Activated CD8-positive, alpha-beta memory T cell treated with anti-CD3 and anti-CD28 coated beads for 36 hours (primary cell): ENCODE data around the gene P2RX4. TPM values are rescaled to one million over a fixed set of nuclear protein-coding genes. Genes with fewer than 3 reads are reported as not detected.

ENCODE experiments used
- CTCF ChIA-PET: fragments of 350-600 bp; sonication (Branson Sonifier 250); formaldehyde crosslinking; loops from one replicate; lab custom pipeline; 2021; ENCODE audit warnings: antibody characterized with exemption; lab: Charles Lee
- POLR2A ChIA-PET: fragments of 350-600 bp; sonication (Branson Sonifier 250); formaldehyde crosslinking; loops from one replicate; lab custom pipeline; 2021; ENCODE audit warnings: antibody characterized with exemption; lab: Charles Lee
- total RNA-seq, 2 experiments: library from RNA; stranded (reverse); gene quantifications; one replicate each; pipeline ENCODE4 v1.2.3, GENCODE V29; 2021

Gene P2RX4
- total RNA-seq, 2 experiments from 2014 or later = 30.7 to 35.0 TPM

DNA sequence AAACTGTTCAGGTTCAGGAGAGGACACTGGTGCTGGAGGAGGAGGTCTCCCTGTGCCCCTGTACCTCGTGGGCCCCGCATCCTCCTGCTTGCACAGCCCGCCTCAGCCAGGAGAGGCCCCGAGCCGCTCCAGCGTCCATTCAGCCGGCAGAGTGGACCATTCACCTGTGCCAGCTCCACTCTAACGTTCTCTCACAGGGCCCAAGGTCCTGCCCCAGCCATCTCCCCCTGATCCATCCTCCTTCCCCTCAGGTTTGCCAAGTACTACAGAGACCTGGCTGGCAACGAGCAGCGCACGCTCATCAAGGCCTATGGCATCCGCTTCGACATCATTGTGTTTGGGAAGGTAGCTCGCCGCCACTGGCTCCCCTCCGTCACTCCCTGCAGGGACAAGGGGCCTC, 22.2 kb downstream of the P2RX4 start:
- ChIA-PET CTCF (no interaction called here), POLR2A (no interaction called here)

DNA sequence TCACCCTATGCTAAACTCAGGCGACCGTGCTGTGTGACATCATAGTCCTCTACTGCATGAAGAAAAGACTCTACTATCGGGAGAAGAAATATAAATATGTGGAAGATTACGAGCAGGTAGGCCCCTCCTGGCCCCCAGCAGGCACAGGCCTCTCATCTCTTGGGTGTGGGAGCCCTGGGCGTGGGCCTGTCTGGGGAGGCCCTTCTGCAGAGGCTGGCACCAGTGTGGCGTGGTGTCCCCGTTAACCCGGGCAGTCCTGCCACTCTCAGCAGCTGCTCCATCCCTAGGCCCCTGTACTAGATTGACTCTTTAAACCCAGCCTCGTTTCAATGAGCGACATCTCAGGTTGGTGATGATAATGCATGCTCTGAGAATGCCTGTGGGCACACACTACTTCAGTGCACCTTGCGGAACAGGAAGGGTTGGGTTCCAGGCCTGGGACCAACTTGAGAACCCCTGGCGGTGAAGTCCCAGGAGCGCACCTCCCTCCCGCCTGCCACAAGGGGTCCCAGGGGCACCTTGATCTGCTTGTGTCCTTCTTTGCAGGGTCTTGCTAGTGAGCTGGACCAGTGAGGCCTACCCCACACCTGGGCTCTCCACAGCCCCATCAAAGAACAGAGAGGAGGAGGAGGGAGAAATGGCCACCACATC, 23.2 kb downstream of the P2RX4 start:
- ChIA-PET POLR2A (no interaction called here), CTCF (interaction anchor here (1.3 kb wide), 1 partner anchor 8 kb away, joined by 3 read pairs; no protein-coding TSS in a partner anchor)

GRCh38 chr12:121233628-121234020, 23.7 kb downstream of the P2RX4 start:
- ChIA-PET POLR2A (no interaction called here), CTCF (interaction anchor here (1.3 kb wide), 1 partner anchor 9 kb away, joined by 3 read pairs; no protein-coding TSS in a partner anchor)

DNA sequence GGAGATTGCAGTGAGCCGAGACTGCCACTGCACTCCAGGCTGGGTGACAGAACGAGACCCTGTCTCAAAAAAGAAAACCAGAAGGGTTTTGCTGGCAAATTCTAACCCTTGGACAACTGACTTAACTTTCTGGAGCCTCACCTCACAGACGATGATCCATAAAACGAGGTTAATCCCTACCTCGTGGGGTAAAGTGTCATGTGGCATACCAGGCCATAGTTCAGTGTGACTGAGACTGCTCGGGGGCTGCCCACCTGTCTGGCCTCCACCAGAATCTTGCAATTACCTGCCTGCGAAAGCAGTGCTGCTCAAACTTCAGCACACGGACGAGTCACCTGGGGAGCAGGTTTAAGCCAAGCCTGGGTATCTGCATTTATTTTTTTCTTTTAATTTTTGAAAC, 26.8 kb downstream of the P2RX4 start:
- ChIA-PET CTCF (interaction anchor here (0.6 kb wide), 1 partner anchor 30 kb away, joined by 3 read pairs; no protein-coding TSS in a partner anchor), POLR2A (interaction anchor here (0.6 to 0.7 kb wide), 2 partner anchors 253 to 431 kb away, joined by 3 to 4 read pairs; no protein-coding TSS in a partner anchor)

- ChIA-PET CTCF (interaction anchor here (1.4 kb wide), 1 partner anchor 14 kb away, joined by 3 read pairs; no protein-coding TSS in a partner anchor), POLR2A (interaction anchor here (0.7 kb wide), 1 partner anchor 254 kb away, joined by 3 read pairs; no protein-coding TSS in a partner anchor)
Observed at GRCh38 chr12:121237415-121237814, 27.5 kb downstream of the P2RX4 start.

GRCh38 chr12:121238086-121238485, 28.2 kb downstream of the P2RX4 start:
- POLR2A ChIA-PET = interaction anchor here (1.2 kb wide), 1 partner anchor 8 kb away, joined by 3 read pairs; no protein-coding TSS in a partner anchor
- CTCF ChIA-PET = interaction anchor here (1.4 to 1.5 kb wide), 2 partner anchors 14 to 205 kb away, joined by 3 to 4 read pairs; no protein-coding TSS in a partner anchor

DNA sequence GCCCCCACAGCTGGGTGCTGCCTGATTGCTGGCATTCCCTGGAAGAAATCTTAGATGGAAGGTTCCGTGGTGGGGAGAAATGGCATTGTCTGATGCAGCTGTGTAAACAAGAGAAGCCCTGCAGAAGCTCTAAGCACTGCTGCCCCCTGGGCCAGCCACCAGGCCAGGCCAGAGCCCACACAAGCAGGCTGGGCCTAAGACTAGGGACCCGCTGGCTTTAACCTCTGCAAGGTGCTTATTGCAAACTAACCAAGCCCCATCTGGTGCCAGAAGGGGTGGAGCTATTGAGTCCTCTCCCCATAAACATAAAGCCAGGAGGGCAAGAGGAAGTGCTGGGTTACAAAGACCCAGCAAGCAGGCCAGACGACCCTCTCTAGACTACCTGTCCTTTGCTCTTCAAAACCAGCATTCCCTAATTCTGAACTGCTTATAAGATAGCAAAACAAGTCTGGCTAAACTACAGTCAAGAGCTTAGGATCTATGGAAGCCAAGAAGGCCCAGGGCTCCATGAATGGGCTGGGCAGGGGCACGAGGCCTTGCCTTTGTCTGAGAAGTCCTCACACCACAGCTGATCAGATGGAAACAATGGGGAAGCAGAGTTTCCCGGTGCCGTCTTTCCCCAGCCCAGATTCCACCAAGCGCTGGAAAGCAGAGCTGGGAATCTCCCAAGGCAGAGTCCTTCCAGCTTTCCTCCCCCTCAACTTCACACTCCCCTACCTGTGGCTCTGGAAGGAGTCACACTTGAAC, 28.8 kb downstream of the P2RX4 start:
- CTCF ChIA-PET = interaction anchor here (1.5 to 1.7 kb wide), 2 partner anchors 8 to 204 kb away, joined by 4 to 11 read pairs; no protein-coding TSS in a partner anchor
- POLR2A ChIA-PET = interaction anchor here (1.2 kb wide), 1 partner anchor 9 kb away, joined by 3 read pairs; no protein-coding TSS in a partner anchor

GRCh38 chr12:121239351-121240061, 29.6 kb downstream of the P2RX4 start:
- POLR2A ChIA-PET = interaction anchor here (1.2 kb wide), 1 partner anchor 10 kb away, joined by 3 read pairs; no protein-coding TSS in a partner anchor
- CTCF ChIA-PET = interaction anchor here (1.5 to 1.7 kb wide), 2 partner anchors 9 to 204 kb away, joined by 4 to 11 read pairs; no protein-coding TSS in a partner anchor

- ChIA-PET POLR2A (no interaction called here), CTCF (interaction anchor here (1.7 kb wide), 1 partner anchor 9 kb away, joined by 11 read pairs; no protein-coding TSS in a partner anchor)
Observed at GRCh38 chr12:121240062-121240420, 30.1 kb downstream of the P2RX4 start.

DNA sequence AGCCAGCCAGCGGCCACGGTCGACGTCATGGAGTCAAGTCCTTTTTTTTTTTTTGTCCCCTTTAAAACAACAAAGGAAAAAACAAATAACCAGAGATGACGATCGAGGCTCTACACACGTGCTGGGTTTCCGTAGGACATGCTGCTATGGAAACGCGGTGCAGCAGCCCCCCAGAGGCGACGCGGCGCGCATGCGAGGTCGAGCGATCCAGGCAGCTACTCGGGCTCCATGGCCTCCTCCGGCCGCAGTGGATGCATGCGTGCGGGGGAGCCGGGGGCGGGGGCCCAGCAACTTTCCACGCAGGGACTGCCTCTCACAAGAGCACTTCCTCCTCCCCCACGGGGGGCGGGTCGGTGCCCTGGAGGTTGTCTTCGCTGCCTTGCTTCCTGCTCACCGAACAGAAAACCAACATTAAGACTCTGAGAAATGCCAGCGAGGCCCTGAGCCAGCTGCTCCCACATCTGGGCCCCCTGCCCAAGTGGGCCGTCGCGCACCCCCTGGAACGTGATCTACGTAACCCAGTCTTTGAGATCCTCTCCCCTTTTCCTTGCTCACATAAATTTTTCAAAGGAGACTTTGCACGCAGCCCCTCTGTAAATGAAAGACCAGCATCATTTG, 30.7 kb downstream of the P2RX4 start:
- ChIA-PET CTCF (no interaction called here), POLR2A (no interaction called here)

DNA sequence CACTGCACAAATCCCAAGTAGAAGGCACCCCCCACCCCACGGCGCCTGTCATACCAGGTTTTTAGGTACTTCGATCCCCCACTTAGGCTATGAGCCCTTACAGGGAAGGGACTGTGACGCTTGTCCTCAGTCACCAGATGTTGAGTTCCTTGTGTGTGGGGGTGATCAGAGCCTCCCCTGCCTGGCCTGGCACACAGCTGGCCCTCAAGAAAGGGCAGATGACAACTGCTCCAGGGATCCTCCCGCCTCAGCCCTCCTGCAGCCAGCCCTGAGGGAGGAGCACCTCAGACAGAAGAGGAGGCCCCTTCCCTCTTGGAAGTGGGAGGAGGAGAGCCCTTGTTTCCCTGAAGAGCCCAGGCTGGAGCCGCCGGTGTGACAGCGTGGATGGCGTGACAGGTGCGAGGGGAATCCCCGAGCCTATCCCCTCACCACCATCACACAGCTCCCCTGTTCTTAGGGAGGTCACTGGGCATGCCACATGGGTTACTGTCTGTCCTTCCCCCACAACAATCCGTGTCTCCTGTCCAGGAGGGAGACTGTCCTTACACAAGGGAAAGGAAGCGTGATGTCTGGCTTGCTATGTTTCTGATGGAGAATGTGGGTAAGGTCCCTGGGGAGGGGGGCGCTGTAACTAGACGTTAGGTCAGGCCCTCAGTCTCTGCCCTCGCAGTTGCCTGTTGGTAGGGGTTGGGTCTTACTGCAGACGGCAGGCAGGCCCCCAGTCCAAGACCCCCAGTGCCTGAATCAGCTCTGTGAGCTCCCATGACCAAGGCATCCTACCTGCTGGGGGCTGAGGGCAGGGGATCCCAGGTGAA, 31.4 kb downstream of the P2RX4 start:
- ChIA-PET POLR2A (no interaction called here), CTCF (no interaction called here)

DNA sequence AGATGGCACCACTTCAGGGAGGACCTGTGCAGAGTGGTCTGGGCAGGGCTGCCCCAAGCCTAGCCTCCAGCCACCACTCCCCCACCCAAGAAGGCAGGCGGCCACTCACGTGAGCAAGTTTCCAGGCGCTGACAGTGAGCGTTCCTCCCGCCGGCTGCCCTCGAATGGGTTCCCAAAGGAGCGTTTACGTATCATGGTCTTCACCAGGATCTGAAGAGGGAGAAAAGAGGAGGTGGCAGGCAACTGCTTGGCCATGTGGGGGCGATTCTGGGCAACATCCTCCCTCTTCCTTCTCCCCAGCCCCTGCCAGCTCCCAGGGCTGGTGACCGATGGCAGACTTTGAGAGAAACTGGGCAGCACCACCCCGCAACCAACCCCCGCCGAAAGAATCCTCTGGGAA, 35.1 kb downstream of the P2RX4 start:
- POLR2A ChIA-PET = no interaction called here
- CTCF ChIA-PET = no interaction called here

DNA sequence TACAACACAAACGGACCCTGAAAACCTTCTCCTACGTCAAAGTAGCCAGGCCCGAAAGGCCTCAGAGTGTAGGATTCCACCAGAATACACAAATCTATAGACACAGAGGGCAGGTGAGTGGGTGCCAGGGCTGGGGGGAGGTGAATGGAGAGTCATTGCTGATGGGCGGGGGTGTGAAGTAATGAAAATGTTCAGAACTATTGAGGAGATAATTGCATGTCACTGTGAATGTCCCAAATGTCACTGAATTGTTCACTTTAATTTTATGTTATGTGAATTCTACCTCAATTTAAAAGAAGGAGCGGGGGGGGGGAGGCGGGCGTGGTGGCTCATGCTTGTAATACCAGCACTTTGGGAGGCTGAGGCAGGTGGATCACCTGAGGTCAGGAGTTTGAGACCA, 36.0 kb downstream of the P2RX4 start:
- POLR2A ChIA-PET = no interaction called here
- CTCF ChIA-PET = no interaction called here

- CTCF ChIA-PET = no interaction called here
Observed at GRCh38 chr12:121246893-121247557, 37.1 kb downstream of the P2RX4 start.

DNA sequence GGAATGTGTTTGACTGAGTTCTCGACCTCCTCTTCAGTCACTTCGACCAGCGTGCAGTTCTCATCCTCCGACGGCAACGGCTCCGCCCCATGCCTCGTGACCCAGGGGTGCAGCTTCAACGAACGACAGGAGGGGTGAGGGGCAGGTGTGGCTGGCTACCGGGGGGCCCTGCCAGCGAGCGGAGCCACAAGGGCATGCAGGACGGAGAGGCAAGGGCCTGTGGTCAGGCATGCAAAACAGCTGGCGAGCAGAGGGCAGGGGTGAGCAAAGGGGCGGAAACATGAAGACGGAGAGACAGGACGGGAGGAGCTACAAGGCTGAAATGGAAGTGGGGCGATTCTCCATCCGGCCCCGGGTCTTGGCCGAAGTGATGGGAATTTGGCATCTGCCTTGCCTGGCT, 38.7 kb downstream of the P2RX4 start:
- CTCF ChIA-PET = interaction anchor here (1.0 kb wide), 1 partner anchor 18 kb away, joined by 4 read pairs; no protein-coding TSS in a partner anchor

More at GRCh38 chr12:121246893-121247557, 37.1 kb downstream of the P2RX4 start:
- POLR2A ChIA-PET = no interaction called here

GRCh38 chr12:121250359-121250758, 40.4 kb downstream of the P2RX4 start:
- ChIA-PET POLR2A (no interaction called here), CTCF (no interaction called here)

More for the DNA sequence above, 38.7 kb downstream of the P2RX4 start:
- POLR2A ChIA-PET = no interaction called here

GRCh38 chr12:121251838-121252237, 41.9 kb downstream of the P2RX4 start:
- ChIA-PET CTCF (no interaction called here), POLR2A (no interaction called here)
